Loucy (cell line): Measurements from ENCODE around the gene TAGLN3.
A peak's percentile ranks its signal among the peaks of the same experiment; 100 is the strongest.

ENCODE experiments used
- H2AFZ ChIP-seq: fragments of 200-600 bp; sonication (generic); 2 replicates; pipeline ENCODE4 v1.6.0; 2016; ENCODE audit warnings: antibody characterized with exemption, mild to moderate bottlenecking, low read length, moderate library complexity
- H3F3A ChIP-seq: fragments of 200-600 bp; 2 replicates; pipeline ENCODE4 v1.6.0; 2016; ENCODE audit warnings: antibody characterized with exemption, low read depth, mild to moderate bottlenecking
- H3K27me3 ChIP-seq: fragments of 200-600 bp; sonication (generic); 2 replicates; pipeline ENCODE4 v1.6.1; 2014; ENCODE audit warnings: low read length, mild to moderate bottlenecking; ENCODE audit not compliant: insufficient read depth, poor library complexity, severe bottlenecking
- H3K36me3 ChIP-seq: fragments of 200-600 bp; sonication (generic); 2 replicates; pipeline ENCODE4 v1.6.1; 2016; ENCODE audit warnings: low read length; ENCODE audit not compliant: insufficient read depth
- H3K4me1 ChIP-seq: fragments of 200-600 bp; sonication (generic); 2 replicates; pipeline ENCODE4 v1.5.1; 2014; ENCODE audit warnings: low read length, mild to moderate bottlenecking; ENCODE audit not compliant: insufficient read depth, poor library complexity, severe bottlenecking
- H3K4me2 ChIP-seq: fragments of 200-600 bp; sonication (generic); 2 replicates; pipeline ENCODE4 v1.6.0; 2014; ENCODE audit warnings: antibody characterized with exemption, low read length, low read depth, mild to moderate bottlenecking; ENCODE audit not compliant: poor library complexity, severe bottlenecking
- H3K4me3 ChIP-seq: fragments of 200-600 bp; sonication (generic); 2 replicates; pipeline ENCODE4 v1.5.1; 2014; ENCODE audit warnings: low read length, mild to moderate bottlenecking, mixed read lengths; ENCODE audit not compliant: poor library complexity, severe bottlenecking
- H3K79me2 ChIP-seq: fragments of 200-600 bp; sonication (generic); 2 replicates; pipeline ENCODE4 v1.6.1; 2014; ENCODE audit warnings: low read length; ENCODE audit not compliant: insufficient read depth
- H3K9ac ChIP-seq: fragments of 200-600 bp; sonication (generic); 2 replicates; pipeline ENCODE4 v1.6.0; 2014; ENCODE audit warnings: mild to moderate bottlenecking, low read depth, low read length, moderate library complexity; ENCODE audit not compliant: poor library complexity, severe bottlenecking
- H3K9me2 ChIP-seq: fragments of 200-600 bp; sonication (generic); replicated peaks from 2 replicates; pipeline ENCODE4 v1.6.1; 2016; ENCODE audit warnings: low read depth, low read length, mixed read lengths
- H3K9me3 ChIP-seq: fragments of 200-600 bp; sonication (generic); 2 replicates; pipeline ENCODE4 v1.6.1; 2014; ENCODE audit warnings: mild to moderate bottlenecking, antibody characterized with exemption, low read length, low read depth; ENCODE audit not compliant: insufficient read depth
- H4K20me1 ChIP-seq: fragments of 200-600 bp; sonication (generic); 2 replicates; pipeline ENCODE4 v1.6.0; 2014; ENCODE audit warnings: antibody characterized with exemption, low read length, mild to moderate bottlenecking; ENCODE audit not compliant: insufficient read depth, poor library complexity, severe bottlenecking
- EZH2phosphoT487 ChIP-seq: fragments of 200-600 bp; IDR thresholded peaks from 2 replicates; pipeline ENCODE4 v1.6.1; 2018; ENCODE audit warnings: antibody characterized with exemption, mild to moderate bottlenecking, moderate library complexity, borderline replicate concordance
- TF ChIP-seq, protein P1 (sequence below): fragments of 200-600 bp; sonication (generic); conservative IDR thresholded peaks from 2 replicates; pipeline ENCODE4 v1.5.1; 2014; ENCODE audit warnings: mild to moderate bottlenecking, antibody characterized with exemption, low read length

The TAGLN3 gene

DNA sequence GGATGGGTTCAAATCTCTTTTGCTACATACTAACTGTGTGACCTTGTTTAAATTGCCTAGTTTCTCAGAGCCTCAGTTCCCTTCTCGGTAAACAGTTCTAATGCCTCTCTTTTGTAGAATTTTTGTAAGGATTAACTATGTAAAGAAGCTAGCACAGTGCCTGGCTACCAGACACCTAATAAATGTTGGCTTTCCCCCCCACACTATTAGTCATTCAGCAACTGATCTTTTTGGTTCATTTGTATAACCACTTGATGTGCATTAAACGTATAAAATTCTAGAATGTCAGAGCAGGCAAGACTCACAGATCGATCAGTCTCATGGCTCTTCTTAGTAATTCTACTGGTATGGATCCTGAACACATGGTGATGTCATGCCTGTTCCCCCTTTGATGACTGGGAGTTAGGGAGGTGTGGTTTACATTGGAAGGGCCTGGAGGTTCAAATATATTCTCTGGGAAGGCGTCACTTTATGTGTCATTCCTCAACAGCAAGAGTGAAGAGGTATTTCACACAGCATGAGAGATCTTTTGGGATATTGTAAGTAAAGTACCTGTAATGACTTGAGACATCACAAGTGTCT lies 6.5 kb downstream of the TAGLN3 start:
- TF ChIP-seq EZH2phosphoT487: no peak
- Histone ChIP-seq H3K27me3 (no peaks in the 10 kb centered on the region), H3K4me3 (no peak overlapping the region), H2AFZ (no peak overlapping the region), H3K79me2 (no peaks in the 10 kb centered on the region), H3K4me2 (no peak overlapping the region), H3K9ac (no peak overlapping the region), H3K36me3 (no peaks in the 10 kb centered on the region), H4K20me1 (no peaks in the 10 kb centered on the region), H3K4me1 (peaks cover 3% of the 10 kb centered on the region), H3F3A (no peaks in the 10 kb centered on the region), H3K9me3 (no peaks in the 10 kb centered on the region), H3K9me2 (no peaks in the 10 kb centered on the region)

DNA sequence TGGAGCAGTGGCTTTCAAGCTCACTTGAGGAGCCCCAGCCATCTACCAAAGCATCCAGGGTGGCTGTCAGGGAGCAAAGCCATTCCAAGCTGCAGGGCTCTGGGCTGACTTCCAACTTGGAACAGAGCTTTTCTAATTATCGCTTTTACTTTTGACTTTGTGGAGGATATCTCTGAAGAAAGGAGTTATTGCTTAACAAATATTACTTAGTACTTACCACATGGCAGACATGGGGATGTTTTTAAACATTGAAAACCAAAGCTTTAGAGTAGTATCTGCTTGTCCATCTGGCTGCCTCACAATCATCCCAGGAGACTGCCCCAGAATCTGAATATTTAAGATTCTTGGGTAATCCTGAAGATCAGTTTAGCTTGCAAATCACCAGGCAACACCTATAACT lies 8.9 kb downstream of the TAGLN3 start:
- Histone ChIP-seq H3K9me3 (no peaks in the 10 kb centered on the region), H3F3A (no peaks in the 10 kb centered on the region), H3K9me2 (no peaks in the 10 kb centered on the region), H2AFZ (no peak overlapping the region), H3K79me2 (no peaks in the 10 kb centered on the region), H3K4me2 (no peak overlapping the region), H4K20me1 (no peaks in the 10 kb centered on the region), H3K27me3 (no peaks in the 10 kb centered on the region), H3K4me3 (no peak overlapping the region), H3K4me1 (peaks cover 12% of the 10 kb centered on the region), H3K36me3 (no peaks in the 10 kb centered on the region), H3K9ac (no peak overlapping the region)
- TF ChIP-seq EZH2phosphoT487: no peak
- TF ChIP-seq, protein P1, sequence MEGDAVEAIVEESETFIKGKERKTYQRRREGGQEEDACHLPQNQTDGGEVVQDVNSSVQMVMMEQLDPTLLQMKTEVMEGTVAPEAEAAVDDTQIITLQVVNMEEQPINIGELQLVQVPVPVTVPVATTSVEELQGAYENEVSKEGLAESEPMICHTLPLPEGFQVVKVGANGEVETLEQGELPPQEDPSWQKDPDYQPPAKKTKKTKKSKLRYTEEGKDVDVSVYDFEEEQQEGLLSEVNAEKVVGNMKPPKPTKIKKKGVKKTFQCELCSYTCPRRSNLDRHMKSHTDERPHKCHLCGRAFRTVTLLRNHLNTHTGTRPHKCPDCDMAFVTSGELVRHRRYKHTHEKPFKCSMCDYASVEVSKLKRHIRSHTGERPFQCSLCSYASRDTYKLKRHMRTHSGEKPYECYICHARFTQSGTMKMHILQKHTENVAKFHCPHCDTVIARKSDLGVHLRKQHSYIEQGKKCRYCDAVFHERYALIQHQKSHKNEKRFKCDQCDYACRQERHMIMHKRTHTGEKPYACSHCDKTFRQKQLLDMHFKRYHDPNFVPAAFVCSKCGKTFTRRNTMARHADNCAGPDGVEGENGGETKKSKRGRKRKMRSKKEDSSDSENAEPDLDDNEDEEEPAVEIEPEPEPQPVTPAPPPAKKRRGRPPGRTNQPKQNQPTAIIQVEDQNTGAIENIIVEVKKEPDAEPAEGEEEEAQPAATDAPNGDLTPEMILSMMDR: no peak

DNA sequence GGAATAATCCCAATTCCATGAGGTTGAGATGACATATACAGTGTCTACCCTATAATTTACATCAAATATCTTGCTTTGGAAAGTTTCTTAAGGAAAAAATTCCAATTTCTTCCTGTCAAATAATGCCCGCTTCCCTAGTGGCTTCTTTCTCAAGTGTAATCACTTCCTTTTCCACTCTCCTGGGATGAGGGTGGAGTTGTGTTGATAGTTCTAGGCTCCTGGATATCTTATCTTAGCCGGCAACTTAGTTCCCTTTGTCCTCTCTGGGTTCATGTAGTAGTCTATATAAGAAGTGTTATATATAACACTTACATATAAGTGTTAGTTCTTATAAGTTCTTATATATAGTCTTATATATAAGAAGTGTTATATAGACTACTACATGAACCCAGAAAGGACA lies 10.9 kb downstream of the TAGLN3 start:
- Histone ChIP-seq H3K9ac (no peak overlapping the region), H3K36me3 (no peaks in the 10 kb centered on the region), H3K9me3 (no peaks in the 10 kb centered on the region), H3K27me3 (no peaks in the 10 kb centered on the region), H2AFZ (no peak overlapping the region), H3F3A (no peaks in the 10 kb centered on the region), H3K4me2 (no peak overlapping the region), H4K20me1 (no peaks in the 10 kb centered on the region), H3K9me2 (no peaks in the 10 kb centered on the region), H3K4me1 (peaks cover 12% of the 10 kb centered on the region), H3K79me2 (no peaks in the 10 kb centered on the region), H3K4me3 (no peak overlapping the region)
- no peak for TF ChIP-seq EZH2phosphoT487
- TF ChIP-seq, protein P1: no peak

DNA sequence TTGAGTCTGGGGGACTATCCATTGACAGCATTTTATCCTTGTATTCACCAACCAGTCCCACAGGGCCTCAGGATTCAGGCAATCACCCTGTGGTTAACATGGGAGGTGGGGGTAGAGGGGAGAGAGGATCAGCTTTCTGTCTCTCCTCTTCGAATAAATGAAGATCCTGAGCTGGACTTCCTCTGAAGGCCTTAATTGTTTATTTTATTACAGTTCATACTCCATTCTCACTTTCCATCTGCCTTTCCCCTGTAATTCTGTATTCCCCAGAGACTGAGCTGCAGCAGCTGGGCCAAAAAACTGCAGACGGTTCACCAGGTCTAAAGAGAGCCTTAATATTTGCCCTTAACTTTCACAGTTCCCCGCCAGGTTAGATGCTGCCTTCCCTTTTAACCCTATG lies 11.9 kb downstream of the TAGLN3 start:
- no peaks in the 10 kb centered on the region for H3K9me2 ChIP-seq
- no peak overlapping the region for H3K4me3 ChIP-seq
- no peaks in the 10 kb centered on the region for H3K79me2 ChIP-seq
- H3K36me3 ChIP-seq: no peaks in the 10 kb centered on the region
- H3K4me2 ChIP-seq: peak overlapping the region; percentile 30
- H3K9me3 ChIP-seq: no peaks in the 10 kb centered on the region
- no peak overlapping the region for H3K9ac ChIP-seq
- no peaks in the 10 kb centered on the region for H3K27me3 ChIP-seq
- H2AFZ ChIP-seq: no peak overlapping the region; the same call in 1 of the 2 replicates
- no peaks in the 10 kb centered on the region for H4K20me1 ChIP-seq
- no peaks in the 10 kb centered on the region for H3F3A ChIP-seq
- TF ChIP-seq, protein P1: no peak
- no peak for TF ChIP-seq EZH2phosphoT487
- H3K4me1 ChIP-seq: peaks cover 12% of the 10 kb centered on the region
